HG03045 (cell line): ENCODE results near the gene OR7E24.
"Not testable (repeated sequence)": the region's sequence is repeated elsewhere in the genome, so short reads cannot be mapped to it uniquely, and the experiment has no call there.

ENCODE experiments used
- ATAC-seq: cut with Tn5 transposase; IDR thresholded peaks from one replicate; pipeline ENCODE4 v1.9.1; 2021; ENCODE audit warnings: mild to moderate bottlenecking, moderate library complexity; ENCODE audit not compliant: unreplicated experiment

The OR7E24 gene

GRCh38 chr19:9250630-9251029 lies at the start of gene OR7E24:
Gene OR7E24 (plus strand): TSS chr19:9250930. CDS start chr19:9251044, 114 bp downstream.
- no peak for ATAC-seq

- ATAC-seq: no peak
Measured at GRCh38 chr19:9205501-9206113, 45.1 kb upstream of the OR7E24 start.

GRCh38 chr19:9219489-9219888 lies 31.2 kb upstream of the OR7E24 start, which contains the start of gene OR7D4:
Gene OR7D4 (minus strand): TSS chr19:9219589. CDS start chr19:9214837, 4,752 bp downstream.
- ATAC-seq: no peak

DNA sequence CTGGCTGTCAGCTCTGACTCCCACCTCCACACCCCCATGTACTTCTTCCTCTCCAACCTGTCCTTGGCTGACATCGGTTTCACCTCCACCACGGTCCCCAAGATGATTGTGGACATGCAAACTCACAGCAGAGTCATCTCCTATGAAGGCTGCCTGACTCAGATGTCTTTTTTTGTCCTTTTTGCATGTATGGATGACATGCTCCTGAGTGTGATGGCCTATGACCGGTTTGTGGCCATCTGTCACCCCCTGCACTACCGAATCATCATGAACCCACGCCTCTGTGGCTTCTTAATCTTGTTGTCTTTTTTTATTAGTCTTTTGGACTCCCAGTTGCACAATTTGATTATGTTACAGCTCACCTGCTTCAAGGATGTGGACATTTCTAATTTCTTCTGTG lies 506 bp downstream of the OR7E24 start:
- no peak for ATAC-seq

GRCh38 chr19:9283485-9283884 lies 32.8 kb downstream of the OR7E24 start:
- ATAC-seq: not testable (repeated sequence)

- ATAC-seq: no peak
Measured at GRCh38 chr19:9289231-9289884, 38.6 kb downstream of the OR7E24 start.

DNA sequence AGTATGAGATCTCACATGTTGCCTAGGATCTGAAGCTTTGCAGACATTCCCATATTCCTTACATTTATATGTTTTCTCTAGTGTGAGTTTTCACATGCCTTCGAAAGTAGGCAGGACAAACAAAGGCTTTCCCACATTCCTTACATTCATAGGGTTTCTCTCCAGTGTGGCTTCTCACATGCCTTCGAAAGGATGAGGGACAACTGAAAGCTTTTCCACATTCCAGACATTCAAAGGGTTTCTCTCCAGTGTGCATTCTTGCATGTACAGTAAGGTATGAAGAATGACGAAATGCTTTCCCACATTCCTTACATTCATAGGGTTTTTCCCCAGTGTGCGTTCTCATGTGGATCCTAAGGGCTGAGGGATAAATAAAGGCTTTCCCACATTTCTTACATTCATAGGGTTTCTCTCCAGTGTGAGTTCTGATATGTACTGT lies 44.7 kb downstream of the OR7E24 start:
- no peak for ATAC-seq

- ATAC-seq: no peak
Measured at GRCh38 chr19:9296336-9296735, 45.6 kb downstream of the OR7E24 start.
